Rectal smooth muscle tissue (tissue), 1 donor: ENCODE results near the gene ZFYVE28.

Experiments
- H3K27ac ChIP-seq: one replicate; pipeline ENCODE4 v1.7.0; 2013; ENCODE audit warnings: low read depth, low read length, inconsistent platforms
- H3K27me3 ChIP-seq: one replicate; pipeline ENCODE4 v1.7.0; 2013; ENCODE audit warnings: low read length; ENCODE audit not compliant: control insufficient read depth, insufficient read depth
- H3K36me3 ChIP-seq: one replicate; pipeline ENCODE4 v1.7.0; 2013; ENCODE audit warnings: low read length; ENCODE audit not compliant: control insufficient read depth, insufficient read depth
- H3K4me1 ChIP-seq: one replicate; pipeline ENCODE4 v1.7.0; 2013; ENCODE audit warnings: low read length; ENCODE audit not compliant: control insufficient read depth, insufficient read depth
- H3K4me3 ChIP-seq: one replicate; pipeline ENCODE4 v1.7.0; 2013; ENCODE audit warnings: low read length
- H3K9ac ChIP-seq: one replicate; pipeline ENCODE4 v1.7.0; 2013; ENCODE audit warnings: low read length

ZFYVE28 gene

GRCh38 chr4:2297606-2298531 lies 120.6 kb downstream of the ZFYVE28 start:
- Histone ChIP-seq H3K4me3 (no peak overlapping the region), H3K4me1 (peaks cover 4% of the 10 kb centered on the region), H3K27ac (no peak overlapping the region), H3K9ac (no peak overlapping the region), H3K36me3 (no peaks in the 10 kb centered on the region), H3K27me3 (no peaks in the 10 kb centered on the region)

GRCh38 chr4:2296631-2297601 lies 121.5 kb downstream of the ZFYVE28 start:
- Histone ChIP-seq H3K36me3 (no peaks in the 10 kb centered on the region), H3K4me3 (no peak overlapping the region), H3K27ac (no peak overlapping the region), H3K9ac (no peak overlapping the region), H3K27me3 (no peaks in the 10 kb centered on the region), H3K4me1 (peaks cover 4% of the 10 kb centered on the region)

DNA sequence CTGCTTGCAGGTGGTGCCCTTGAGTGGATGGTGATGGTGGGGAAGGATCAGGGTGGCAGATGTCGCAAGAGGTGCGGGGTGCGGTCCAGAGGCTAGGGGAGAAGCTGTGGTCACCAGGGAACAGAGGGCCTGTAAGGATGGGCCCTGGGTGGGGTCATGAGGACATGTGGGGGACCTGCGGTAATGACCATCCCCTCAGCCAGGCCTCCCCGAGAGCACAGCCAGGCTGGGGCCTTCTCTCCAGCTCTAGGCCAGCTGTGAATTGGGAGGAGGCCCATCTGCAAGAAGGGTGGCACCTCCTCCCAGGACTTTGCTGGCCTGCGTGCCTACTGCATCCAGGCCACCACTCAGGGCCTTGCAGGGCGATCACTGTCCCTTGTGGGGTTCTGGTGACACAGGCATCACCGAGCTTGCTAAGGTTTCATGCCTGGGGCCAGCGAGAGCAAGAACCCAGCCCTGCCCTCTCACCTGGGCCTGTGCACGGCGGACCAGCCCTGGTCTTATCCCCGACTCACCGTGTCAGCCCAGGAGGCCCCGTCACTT lies 122.5 kb downstream of the ZFYVE28 start:
- H3K36me3 ChIP-seq: no peaks in the 10 kb centered on the region
- H3K4me1 ChIP-seq: no peaks in the 10 kb centered on the region
- H3K27ac ChIP-seq: no peak overlapping the region
- H3K4me3 ChIP-seq: no peak overlapping the region
- H3K27me3 ChIP-seq: no peaks in the 10 kb centered on the region
- no peak overlapping the region for H3K9ac ChIP-seq

- H3K27me3 ChIP-seq: no peaks in the 10 kb centered on the region
- no peak overlapping the region for H3K27ac ChIP-seq
- H3K4me3 ChIP-seq: no peak overlapping the region
- H3K36me3 ChIP-seq: no peaks in the 10 kb centered on the region
- H3K9ac ChIP-seq: no peak overlapping the region
- H3K4me1 ChIP-seq: no peaks in the 10 kb centered on the region
Measured at GRCh38 chr4:2295500-2295899, 122.9 kb downstream of the ZFYVE28 start.

DNA sequence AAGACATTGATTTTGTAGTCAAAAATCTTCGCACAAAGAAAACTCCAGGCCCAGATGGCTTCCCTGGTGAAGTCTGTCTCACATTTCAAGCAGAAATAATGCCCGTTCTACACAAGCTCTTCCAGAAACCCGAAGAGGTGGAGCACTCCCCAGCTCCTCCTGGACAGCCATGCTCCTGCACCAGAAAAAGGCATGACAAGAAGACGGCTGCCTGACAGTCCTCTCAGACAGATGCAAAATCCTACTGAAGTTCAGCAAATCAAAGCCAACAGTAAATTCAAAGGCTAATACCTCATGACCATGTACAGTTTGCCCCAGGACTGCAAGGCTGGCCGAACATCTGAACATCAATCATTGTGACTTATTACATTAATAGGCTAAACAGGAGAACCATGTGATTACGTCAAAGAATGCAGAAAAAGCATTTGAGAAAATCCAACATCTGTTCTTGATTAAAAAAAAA lies 125.8 kb downstream of the ZFYVE28 start:
- no peaks in the 10 kb centered on the region for H3K27me3 ChIP-seq
- no peaks in the 10 kb centered on the region for H3K36me3 ChIP-seq
- no peak overlapping the region for H3K9ac ChIP-seq
- H3K4me1 ChIP-seq: no peaks in the 10 kb centered on the region
- no peak overlapping the region for H3K27ac ChIP-seq
- no peak overlapping the region for H3K4me3 ChIP-seq

- Histone ChIP-seq H3K4me3 (no peak overlapping the region), H3K27ac (no peak overlapping the region), H3K36me3 (no peaks in the 10 kb centered on the region), H3K9ac (no peak overlapping the region), H3K27me3 (no peaks in the 10 kb centered on the region), H3K4me1 (no peaks in the 10 kb centered on the region)
Measured at GRCh38 chr4:2291705-2292645, 126.5 kb downstream of the ZFYVE28 start.

DNA sequence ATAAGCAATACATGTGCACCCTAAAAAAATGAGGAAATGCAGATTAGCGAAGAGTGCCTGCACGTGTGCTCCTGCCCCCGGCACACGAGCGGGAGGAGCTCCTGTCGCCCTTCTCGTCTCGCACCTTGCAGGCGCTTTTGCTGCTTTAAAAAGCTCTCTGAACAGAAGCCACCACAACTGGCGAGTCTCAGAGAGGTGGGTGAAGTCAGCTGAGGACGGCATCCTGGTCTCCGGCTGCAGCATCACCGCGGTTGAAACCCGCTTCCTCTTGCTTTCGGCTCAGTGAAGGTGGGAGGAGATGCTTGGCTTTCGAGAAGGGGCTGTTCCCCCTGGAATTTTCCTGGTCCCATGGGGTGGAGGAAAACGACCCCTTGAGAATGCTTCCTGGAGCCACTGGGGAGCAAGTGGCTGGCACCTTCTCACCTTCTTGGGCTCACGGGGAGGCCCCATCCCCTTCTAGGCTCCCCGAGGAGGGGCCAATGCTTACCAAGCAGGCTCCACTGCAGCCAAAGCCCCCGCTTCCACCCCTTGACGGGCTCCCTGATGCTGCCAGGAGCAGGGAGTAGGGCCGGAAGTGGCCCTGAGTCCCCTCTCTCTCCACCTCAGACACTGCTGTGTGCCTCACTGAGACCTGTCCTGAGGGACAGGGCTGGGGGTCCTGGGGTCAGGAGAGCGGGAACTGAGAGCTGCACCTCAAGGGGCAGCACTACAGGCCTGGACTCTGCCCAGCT lies 127.3 kb downstream of the ZFYVE28 start:
- no peaks in the 10 kb centered on the region for H3K36me3 ChIP-seq
- H3K27me3 ChIP-seq: no peaks in the 10 kb centered on the region
- no peaks in the 10 kb centered on the region for H3K4me1 ChIP-seq
- no peak overlapping the region for H3K27ac ChIP-seq
- H3K9ac ChIP-seq: no peak overlapping the region
- no peak overlapping the region for H3K4me3 ChIP-seq

DNA sequence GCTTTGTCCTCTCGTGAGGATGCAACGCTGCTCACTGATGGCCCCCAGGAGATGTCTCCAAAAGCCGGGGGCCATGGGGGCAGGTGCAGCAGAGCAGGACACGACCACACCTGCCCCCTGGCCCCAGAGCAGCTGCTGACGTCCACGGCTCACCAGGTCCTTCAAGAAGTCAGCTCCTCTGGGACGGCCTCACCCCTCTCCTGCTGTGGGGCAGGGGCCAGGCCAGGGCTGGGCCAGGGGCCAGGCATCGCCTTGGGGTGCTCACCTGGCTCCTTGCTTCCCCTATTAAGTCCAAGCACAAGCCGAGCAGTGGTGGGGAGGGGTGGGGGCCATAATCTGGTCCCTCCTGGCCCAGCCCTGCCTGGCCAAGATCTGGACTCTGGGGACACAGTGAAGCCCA lies 128.0 kb downstream of the ZFYVE28 start:
- no peaks in the 10 kb centered on the region for H3K27me3 ChIP-seq
- H3K4me3 ChIP-seq: no peak overlapping the region
- no peaks in the 10 kb centered on the region for H3K36me3 ChIP-seq
- H3K4me1 ChIP-seq: no peaks in the 10 kb centered on the region
- no peak overlapping the region for H3K27ac ChIP-seq
- H3K9ac ChIP-seq: no peak overlapping the region

DNA sequence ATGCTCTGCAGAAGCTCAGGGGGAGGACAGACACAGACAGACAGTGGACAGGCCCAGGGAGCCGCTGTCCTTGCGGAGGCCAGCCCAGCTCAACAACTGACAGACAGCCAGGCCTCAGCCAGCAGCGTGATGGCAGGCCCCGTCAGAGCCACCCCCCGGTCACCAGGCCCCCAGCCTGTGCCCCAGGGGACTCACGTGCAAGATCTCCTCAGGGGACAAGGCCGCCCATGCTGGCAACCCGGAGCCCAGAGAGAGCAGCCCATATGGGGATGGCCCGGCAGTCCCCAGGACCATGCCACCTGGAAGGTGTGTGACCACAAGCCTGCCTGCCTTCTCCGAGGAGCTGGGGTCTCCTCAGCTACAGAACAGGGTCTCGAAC lies 128.5 kb downstream of the ZFYVE28 start:
- no peak overlapping the region for H3K9ac ChIP-seq
- no peak overlapping the region for H3K27ac ChIP-seq
- H3K4me3 ChIP-seq: no peak overlapping the region
- no peaks in the 10 kb centered on the region for H3K36me3 ChIP-seq
- H3K4me1 ChIP-seq: no peaks in the 10 kb centered on the region
- no peaks in the 10 kb centered on the region for H3K27me3 ChIP-seq

DNA sequence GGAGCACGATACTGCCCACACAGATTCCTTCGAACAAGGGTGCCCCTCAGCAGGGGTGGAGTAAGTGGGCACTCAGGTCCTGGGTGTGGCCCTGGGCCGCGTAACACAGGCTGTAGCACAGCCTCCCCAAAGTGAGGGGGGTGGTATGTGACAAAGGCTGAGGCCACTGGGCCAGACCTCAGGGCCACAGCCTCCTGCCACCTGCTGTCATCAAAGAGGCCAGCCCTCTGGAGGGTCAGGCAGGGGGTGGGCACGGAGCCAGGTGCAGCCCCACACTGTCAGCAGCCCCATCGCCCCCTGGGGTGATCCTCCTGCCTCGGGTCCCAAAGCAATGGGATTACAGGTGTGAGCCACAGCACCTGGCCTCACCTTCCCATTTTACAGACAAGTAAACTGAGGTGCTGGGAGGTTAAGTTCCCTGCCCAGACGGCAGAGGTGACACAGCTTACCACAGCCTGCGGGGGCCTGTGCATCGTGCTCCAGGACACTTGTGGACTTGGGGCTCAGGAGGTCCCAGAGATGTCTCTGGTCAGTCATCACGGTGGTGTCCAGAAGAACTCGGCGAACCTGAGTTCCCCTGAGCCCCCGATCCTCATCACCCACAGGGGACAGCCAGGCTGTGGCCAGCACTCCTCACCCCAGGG lies 129.0 kb downstream of the ZFYVE28 start:
- no peaks in the 10 kb centered on the region for H3K4me1 ChIP-seq
- H3K27ac ChIP-seq: no peak overlapping the region
- H3K36me3 ChIP-seq: no peaks in the 10 kb centered on the region
- no peak overlapping the region for H3K4me3 ChIP-seq
- no peak overlapping the region for H3K9ac ChIP-seq
- H3K27me3 ChIP-seq: no peaks in the 10 kb centered on the region
